ENCODE data around the gene YPEL3.
"Not testable (repeated sequence)": the region's sequence is repeated elsewhere in the genome, so short reads cannot be mapped to it uniquely, and the experiment has no call there.

The YPEL3 gene

DNA sequence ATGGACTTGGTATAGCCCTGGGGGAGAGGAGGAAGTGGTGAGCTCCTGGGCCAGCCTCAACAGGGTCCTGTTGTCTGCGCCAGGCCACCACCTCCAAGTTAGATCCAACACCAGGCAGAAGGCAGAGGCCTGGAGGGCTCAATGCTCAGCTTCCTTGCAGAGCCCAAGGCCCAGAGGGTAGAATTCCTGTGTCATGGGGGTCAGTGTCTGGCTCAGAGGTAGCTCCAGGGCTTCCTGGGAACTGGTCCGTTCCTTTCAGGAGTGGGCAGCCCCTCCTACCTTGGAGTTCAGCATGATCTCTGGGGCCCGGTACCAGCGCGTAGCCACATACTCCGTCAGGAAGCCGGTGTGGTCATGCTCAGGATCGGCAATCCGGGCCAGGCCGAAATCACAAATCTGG is 21.8 kb upstream of the YPEL3 start:
- no peak for DNase-seq (ENCODE audit: low read depth in 3 of 3, low spot score in 1 of 3)

DNA sequence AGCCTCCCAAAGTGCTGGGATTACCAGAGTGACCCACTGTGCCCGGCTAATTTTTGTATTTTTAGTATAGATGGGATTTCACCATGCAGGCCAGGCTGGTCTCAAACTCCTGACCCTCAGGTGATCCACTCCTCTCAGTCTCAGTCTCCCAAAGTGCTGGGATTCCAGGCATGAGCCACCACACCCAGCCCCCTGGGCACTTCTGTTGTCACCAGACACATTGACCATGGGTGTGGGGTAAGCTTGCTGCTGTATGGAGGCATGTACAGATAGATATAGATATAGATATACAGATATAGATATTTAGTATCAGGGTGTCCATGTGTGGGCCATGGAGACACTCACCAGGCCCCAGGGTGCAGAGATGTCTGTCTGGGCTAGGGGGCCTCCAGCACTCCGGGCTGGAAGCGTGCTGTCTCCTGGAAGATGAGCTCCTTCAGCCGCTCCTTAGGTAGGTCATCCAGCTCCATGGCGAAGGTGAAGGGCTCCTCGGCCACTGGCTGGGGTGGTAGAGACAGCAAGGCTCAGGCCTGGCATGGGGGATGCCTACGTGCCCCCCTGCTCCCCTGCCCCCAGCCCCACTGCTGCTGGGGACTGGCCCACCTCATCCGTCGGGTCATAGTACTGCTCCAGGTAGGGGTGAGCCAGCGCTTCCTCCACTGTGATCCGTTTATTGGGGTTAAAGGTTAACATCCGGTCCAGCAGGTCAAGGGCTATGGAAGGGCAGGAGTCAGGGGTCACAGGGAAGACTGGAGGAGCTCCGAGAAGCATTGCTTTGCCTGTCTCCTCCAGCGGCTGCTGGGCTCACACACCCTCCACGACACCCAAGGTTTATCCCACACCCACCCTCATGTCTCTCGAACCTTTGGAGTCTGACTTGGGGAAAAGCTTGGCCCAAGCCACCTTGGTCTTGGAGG is 20.5 kb upstream of the YPEL3 start:
- no peak for DNase-seq (ENCODE audit: low read depth in 3 of 3, low spot score in 1 of 3)

DNA sequence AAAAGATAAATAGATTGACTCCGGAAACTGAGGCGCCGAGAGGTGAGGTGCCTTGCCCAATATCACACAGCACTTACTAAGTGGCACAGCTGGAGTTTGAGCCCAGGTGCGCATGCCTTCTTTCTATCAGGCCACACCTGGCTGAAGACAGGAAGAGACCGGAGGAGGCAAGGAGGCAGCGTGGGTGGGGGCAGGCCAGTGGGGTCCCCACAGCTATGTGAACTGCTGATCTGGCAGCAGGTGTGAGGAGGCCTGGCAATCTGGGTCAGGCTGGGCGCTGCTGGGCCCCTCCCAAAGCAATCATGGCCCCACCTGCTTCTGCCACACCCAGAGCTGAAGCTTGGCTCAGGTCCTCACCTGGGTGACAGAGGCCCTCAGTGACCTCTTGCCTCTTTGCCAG is 19.2 kb upstream of the YPEL3 start:
- no peak for DNase-seq (ENCODE audit: low read depth in 3 of 3, low spot score in 1 of 3)

DNA sequence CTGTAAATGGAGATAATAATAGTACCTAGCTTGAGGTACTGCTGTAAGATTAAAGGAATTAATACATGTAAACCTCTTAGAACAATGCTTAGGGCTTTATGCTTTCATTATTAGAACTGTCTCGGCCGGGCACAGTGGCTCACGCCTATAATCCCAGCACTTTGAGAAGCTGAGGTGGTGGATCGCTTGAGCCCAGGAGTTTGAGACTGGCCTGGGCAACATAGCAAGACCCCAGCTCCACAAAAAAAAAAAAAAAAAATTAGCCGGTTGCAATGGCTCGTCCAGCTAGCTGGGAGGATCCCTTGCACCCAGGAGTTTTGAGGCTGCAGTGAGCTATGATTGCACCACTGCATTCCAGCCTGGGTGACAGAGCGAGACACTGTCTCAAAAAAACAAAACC is 18.8 kb upstream of the YPEL3 start:
- not testable (repeated sequence) for DNase-seq (ENCODE audit: low read depth in 3 of 3, low spot score in 1 of 3)

DNA sequence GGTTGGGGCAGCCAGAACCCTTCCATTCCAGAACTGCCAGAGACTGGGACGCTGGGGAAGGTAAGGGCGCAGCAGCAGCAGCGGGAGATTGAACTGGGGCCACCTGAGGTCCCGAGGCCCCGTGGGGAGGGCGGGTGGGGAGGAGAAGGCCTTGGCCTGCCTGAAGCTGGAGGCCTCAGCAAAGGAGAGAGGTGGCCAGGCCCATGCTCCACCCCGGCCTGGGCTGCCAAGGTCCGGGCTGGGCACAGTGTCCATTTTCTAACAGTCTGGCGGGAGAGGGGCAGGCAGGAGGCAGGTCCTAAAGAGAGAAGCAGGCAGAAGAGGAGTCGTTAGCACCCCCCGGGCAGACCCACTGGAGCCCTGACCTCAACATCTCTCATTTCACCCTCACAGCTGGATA is 18.4 kb upstream of the YPEL3 start:
- DNase-seq (ENCODE audit: low read depth in 3 of 3, low spot score in 1 of 3), result no peak

DNA sequence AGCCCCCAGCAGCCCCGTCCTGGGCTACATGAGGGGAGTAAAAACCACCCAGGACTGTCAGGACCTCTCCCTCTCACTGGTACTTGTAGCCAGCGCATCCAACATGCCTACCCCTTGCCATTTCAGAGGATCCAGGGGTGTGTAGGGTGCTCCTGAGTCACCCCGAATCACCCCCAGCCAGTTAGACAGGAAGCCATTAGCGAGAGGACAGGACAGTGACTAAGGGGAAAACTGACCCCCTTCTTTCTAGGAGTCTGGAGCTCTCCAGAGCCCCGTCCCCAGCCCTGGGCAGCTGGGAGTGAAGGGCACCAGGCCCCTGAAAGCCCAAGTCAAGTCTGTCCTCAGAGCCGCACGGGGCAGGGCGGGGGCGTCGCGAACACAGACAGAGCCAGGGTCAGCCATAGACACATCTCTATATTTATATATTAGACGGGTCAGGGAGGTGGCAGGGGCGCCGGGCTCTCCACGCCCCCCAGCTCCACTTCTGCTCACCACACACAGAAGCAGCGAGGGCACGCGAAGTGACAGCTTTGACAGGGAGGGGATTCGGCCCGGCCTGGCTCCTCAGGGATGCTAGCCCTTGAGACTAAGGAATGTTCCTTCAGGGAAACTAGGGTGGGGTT is 17.8 kb upstream of the YPEL3 start:
- DNase-seq (ENCODE audit: low read depth in 3 of 3, low spot score in 1 of 3), result no peak

DNA sequence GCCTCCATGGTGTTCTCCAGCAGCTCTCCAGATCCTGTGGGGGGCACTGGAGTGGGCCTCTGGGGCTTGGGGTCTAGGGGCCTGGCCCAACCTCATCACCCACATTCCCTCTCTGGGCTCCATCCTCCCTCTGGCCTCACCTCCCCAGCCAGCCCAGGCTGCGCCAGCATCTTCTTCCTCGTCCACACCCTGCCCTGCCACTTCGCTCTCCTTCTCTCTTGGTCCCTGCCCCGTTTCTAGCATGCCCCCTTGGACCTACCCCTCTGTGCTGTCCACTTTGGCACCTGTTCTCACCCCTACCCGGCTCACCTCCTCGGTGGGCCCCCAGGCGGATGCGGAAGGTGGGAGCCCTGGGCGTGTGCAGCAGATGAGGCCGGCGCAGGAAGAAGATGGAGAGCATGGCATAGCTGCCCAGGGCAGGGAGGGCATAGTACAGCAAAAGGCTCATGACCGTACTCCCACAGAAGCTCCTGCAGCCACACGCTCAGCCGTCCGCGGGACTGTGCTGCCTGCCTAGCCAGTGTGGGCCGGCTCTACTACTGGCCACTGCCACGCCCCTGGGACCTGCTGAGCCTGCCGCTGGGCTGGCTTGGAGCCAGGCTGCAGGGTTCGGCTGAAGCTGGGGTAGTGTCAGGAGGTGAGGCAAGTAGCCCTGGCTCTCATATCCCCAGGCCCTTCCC is 17.2 kb upstream of the YPEL3 start, which contains the start of gene GDPD3:
Gene GDPD3 (minus strand): TSS at position 507 of the 680 bp plus-strand sequence. CDS start 59 bp downstream, at position 448.
- DNase-seq (ENCODE audit: low read depth in 3 of 3, low spot score in 1 of 3), result no peak

DNA sequence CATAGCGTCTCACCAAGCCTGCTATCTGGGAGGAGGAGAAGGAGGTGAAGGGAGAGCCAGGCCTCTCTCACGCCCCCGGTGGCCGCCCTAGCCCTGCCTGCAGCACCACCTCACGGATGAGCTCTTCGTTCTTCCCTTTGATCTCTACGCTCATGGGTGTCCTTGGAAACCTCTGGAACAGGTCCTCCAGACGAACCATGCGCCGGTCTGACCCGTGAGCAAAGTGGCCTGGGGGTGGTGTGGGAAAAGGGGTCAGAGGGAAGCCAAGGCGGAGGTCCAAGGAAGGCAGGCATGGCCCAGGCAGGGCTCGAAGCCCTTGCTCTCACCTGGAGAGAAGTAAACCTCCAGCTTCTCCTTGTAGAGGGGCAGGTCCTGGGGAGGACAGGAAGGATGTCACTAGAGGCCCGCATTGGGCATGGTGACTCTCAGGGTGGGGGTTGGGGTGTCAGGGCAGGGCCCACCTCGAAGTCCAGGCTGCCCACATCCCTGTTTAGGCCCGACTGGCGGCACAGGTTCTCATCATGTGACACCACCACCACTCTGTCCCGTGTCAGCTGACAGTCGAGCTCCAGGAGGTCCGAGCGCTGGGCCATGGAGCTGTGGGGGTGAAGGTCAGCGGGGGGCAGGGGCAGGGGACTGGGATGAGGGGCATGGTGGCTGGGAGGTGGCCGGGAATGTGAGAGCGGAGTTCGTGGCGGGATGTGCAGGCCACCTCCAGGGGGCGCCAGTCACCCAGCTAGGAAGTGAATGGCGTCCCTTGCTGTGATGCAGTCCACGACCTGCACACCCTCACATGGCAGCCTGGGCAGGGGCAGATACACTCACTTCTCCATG is 16.4 kb upstream of the YPEL3 start:
- peak in 1 of 3 donors; percentile 47 for DNase-seq (ENCODE audit: low read depth in 3 of 3, low spot score in 1 of 3)

DNA sequence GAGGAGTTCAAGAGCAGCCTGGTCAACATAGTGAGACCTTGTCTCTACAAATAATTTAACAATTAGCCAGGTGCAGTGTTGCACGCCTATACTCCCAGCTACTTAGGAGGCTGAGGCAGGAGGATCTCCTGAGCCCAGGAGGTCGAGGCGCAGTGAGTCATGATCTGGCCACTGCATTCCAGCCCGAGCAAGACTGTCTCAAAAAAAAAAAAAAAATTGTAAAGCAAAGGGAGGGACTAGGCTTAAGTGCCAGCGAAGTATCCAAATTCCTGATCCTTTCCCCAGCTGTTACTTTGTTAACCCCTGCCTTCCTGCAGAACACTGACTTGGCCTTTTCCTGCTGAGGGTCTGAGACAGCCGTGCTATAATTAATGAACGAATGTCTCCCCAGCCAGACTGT is 14.6 kb upstream of the YPEL3 start:
- no peak for DNase-seq (ENCODE audit: low read depth in 3 of 3, low spot score in 1 of 3)

DNA sequence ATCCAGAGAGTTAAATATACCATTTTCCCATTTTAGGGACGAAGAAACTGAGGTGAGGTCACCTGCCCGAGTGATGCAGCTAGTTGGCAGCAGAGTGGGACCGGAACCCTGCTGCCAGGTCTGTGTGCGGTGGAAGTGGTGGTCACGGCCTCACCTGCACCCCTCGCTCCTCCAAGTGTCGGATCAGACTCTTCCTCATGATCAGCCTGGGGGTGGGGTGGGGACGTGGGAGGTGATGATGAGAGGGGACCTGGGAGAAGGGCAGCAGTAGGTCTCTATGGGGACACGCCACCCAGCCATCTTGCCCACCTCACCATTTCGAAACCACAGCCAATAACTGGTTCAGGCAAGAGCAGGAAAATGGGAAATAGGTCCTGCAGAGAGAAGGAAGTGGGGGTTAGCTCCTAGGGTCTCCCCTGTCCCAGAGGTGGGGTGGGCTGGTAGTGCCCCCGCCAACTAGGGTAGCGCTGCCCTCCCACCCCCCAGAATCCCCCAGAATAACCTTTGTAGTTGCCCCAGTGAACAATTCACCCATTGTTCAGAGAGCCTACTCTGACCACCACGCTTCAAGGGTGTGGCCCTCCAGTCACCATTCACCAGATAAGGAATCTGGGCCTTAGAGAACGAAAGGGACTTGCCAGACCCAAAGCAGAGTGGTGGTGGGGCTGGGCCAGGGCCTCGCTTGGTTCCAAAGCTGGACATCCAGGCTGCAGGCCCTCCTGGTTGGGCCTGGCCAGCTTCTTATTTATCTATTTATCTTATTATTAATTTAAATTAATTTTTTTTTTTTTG is 12.2 kb upstream of the YPEL3 start:
- DNase-seq (ENCODE audit: low read depth in 3 of 3, low spot score in 1 of 3), result no peak

DNA sequence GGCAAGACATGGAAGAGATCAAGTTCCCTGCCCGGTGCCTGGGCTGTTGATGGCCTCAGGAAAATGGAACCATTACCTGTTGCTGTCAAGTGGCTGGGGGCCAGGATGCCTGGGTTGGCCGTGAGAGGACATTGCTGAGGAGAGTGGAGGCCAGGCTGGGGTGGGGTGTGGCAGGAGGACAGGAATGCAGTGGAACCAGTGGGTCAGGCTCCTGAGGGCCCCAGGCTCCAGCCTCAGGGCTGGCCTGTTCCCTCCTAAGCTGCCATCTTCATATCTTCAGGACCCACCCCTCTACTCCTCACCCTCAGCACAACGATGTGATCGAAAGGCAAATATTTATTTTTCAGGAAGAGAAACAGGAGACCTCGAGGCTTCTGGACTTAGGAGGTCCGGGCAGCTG is 8.5 kb upstream of the YPEL3 start:
- no peak for DNase-seq (ENCODE audit: low read depth in 3 of 3, low spot score in 1 of 3)

DNA sequence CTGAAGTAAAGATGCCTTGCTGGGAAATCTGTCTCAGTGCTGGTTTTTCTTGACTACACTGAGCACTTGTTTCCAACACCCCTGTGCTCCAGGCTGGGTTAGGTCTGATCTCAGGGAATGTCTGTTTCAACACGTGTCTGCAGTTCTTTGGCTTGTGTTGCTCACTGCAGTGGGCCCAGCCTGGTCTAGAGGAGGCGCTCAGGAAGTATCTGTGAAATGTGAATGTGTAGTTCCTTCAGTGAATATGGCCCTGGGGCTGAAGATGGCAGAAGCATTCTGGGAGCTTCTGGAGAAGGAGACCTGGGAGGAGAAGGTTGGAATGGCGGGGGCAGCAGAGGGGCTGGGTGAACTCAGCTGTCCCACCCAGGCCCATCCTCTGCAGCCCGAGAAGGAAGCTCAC is 8.1 kb upstream of the YPEL3 start:
- DNase-seq (ENCODE audit: low read depth in 3 of 3, low spot score in 1 of 3), result no peak

DNA sequence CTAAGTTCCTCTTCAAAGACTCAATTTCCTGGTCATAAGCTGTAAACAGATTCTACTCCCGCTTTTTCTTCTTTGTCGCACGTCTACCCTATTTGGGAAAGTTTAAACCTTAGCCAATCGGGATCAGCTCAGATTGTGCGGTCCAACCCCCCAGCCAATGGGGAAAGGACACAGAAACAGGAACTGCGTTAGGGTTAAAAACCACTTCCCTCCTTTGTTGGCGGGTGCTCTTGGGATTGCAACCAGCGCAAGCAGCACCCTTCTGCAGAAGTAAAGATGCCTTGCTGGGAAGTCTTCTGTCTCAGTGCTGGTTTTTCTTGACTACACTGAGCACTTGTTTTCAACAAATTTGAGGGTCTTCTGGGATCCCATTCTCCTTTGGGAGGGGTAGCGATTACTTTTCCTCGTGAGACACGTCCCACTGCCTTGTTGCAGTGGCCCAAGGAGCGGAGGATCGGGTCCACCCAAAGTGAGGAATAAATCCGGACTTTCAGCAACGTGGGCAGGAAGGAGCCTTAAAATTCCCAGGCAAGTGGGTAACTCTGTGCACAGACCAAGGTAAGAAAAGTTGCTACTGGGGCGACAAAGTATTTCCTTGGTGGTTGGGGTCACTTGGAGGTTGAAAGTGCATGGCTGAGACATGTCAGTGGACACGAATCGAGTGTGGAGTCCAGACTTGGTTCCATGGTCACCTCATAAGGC is 1.0 kb upstream of the YPEL3 start:
- DNase-seq (ENCODE audit: low read depth in 3 of 3, low spot score in 1 of 3), result no peak

DNA sequence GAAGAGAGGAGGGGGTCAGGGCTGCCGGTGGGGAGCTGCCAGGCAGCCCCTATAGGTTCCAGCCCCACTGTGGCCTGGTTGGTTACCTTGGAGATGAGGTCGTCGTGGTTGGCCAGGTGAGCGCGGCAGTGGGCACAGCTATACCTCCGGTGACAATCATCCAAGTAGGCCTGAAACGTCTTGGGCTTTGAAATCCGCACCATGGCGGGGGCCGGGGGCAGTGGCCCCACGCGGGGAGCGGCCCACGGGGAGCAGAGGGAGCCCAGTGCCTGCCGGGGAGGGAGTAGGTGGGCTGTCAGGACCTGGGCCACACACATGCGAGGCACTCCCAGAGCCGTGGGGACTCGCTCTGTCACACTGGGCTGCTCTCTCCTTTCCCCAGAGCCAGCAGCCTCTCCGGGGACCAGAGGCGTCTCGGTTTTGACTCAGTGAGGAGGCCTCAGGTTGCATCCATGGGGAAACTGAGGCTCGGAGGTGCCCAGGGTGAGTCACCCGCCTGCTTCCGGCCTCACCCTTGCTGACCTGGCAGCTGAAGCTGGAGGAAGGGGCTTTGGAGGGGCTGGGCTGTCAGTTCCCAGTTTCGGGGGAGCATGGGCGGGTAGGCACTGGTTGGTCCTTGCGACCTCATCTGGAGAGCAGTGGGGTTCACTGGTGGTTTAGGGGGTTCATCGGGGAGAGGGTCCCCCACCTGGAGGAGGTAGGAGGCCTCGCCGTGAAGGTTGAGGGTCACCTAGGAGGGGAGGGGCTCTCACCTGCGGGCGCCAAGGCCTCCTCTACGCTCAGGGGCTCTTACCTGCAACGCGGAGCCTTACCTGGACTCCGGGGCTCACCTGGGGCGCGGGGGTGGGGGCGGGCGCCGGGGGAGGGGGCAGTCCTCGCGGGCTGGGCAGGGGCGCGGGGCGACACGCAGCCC is 591 bp downstream of the YPEL3 start:
- no peak for DNase-seq (ENCODE audit: low read depth in 3 of 3, low spot score in 1 of 3)

DNA sequence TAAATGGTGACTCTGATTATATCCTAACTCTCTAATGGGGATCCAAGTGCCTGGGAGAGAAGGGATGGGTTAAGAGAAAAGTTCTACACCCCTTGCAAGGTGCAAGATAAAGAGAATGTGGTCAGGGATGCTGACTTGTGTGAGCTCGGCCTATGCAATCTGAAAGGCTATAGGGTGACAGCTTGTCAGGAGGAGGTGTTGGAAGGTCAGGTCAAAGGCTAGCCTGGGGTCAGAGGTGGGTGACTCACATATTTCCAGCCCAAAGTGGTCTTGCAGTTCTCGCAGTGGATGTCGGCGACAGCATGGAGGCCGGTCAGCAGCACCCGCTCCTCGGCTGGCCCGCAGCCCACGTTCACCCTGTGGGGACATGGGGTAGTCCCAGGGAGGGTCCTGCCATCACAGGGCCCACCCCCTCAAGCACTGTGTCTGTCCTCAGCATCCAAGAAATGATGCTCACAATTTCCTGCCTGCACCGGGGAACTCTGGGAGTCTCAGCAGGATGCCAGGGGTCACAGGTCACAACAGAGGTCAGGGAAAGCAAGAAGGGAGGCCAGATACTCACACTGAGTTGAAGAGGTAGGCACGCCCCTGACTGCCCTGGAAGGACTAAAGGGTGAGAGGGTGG is 1.4 kb downstream of the YPEL3 start:
- DNase-seq (ENCODE audit: low read depth in 3 of 3, low spot score in 1 of 3), result no peak

DNA sequence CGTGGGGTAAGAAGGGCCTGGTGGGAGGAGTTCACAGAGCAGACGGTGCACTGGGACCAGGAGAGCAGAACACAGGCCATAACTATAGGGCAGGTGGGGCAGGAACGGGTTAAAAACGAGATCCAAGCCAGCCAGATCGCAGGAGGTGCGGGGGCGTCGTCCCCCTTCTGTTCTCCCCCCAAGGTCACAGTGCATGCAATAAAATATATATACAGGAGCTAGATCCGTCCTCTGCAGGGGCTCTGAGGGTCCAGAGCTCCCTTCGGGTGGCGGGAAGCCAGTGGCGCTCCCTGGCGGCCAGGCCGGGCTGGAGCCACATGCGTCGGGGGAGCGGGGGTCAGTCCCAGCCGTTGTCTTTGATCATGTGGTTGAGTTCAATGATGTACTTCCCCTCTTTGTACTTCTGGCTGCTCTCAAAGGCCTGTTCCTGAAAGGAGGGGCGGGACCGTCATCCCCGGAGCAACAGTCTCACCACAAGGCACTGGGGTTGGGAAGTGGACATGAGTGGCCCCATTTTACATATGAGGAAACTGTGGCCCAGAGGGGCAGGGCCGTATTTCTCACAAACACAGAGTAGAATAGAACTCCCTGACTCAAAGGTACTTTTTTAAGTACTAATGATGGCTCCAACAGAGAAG is 3.5 kb downstream of the YPEL3 start:
- DNase-seq (ENCODE audit: low read depth in 3 of 3, low spot score in 1 of 3), result peak in 1 of 3 donors; percentile 51

DNA sequence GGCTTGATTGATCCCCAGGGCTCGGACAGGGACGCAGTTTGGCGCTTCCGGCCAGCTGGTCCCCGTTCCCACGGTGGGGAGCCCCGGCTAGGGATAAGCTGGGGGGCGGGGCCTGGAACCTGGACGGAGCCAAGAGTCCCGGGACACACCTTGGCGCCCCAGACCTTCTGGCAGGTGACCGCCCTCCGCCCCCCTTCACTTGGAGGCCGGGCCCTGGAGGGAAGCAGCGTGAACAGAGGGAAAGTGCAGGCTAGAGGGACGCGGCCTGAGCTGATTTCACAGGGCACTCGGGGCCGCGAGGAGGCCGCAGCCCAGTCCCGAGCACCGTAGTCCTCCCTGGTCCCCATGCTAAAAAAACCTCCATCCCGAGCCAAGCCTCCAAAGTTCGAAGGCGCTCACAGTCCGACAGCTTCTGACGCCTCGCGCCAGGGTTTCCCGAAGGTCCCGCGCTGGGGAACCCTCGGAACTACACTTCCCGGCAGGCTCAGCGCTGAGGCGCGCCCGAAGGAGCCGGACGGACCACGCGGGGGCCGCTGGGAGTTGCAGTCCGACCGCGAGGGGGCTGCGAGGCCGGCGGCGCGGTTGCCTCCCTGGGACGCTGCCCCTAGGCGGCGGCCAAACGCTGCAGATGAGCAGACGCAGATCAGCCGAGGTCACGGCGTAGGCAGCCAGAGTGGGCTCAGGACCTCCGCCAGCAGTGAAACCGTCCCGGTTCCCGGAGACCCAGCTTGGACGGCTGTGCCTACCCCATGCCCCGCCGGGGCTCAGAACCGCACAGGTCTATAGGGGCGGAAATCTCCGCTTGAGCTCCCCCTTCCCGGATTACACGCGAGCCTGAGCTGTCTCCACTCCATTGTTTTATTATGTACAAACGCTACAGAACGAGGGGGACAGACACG is 4.3 kb downstream of the YPEL3 start, which contains the start of gene TBX6:
Gene TBX6 (minus strand): TSS at position 451 of the 899 bp plus-strand sequence. CDS start 731 bp downstream, outside the sequence.
- DNase-seq (ENCODE audit: low read depth in 3 of 3, low spot score in 1 of 3), result peak; percentile 86 to 89 (median 88)

All from stimulated activated CD4-positive, alpha-beta T cell treated with anti-CD3 and anti-CD28 coated beads, TNF-alpha, amount 100 ng/mL, for 1 hour (primary cell).